GM18873 (cell line): ENCODE results near the gene HOXB7.

Experiments
- ATAC-seq: cut with Tn5 transposase; IDR thresholded peaks from one replicate; pipeline ENCODE4 v1.9.1; 2021; ENCODE audit warnings: mild to moderate bottlenecking, moderate library complexity, moderate number of reproducible peaks; ENCODE audit not compliant: unreplicated experiment, low FRiP score

HOXB7 gene

GRCh38 chr17:48624544-48625494 is 14.0 kb upstream of the HOXB7 start:
- ATAC-seq, result no peak

- no peak for ATAC-seq
Observed at GRCh38 chr17:48624118-48624517, 13.3 kb upstream of the HOXB7 start.

- no peak for ATAC-seq
Observed at GRCh38 chr17:48623583-48623982, 12.8 kb upstream of the HOXB7 start.

- no peak for ATAC-seq
Observed at GRCh38 chr17:48622857-48623256, 12.0 kb upstream of the HOXB7 start.

GRCh38 chr17:48621410-48622392 is 10.9 kb upstream of the HOXB7 start:
- no peak for ATAC-seq

- no peak for ATAC-seq
Observed at GRCh38 chr17:48620461-48621139, 9.8 kb upstream of the HOXB7 start.

GRCh38 chr17:48619826-48620449 is 9.1 kb upstream of the HOXB7 start:
- no peak for ATAC-seq

GRCh38 chr17:48618256-48618896 is 7.6 kb upstream of the HOXB7 start:
- ATAC-seq, result no peak

- no peak for ATAC-seq
Observed at GRCh38 chr17:48617471-48618255, 6.8 kb upstream of the HOXB7 start.

GRCh38 chr17:48616717-48617470 is 6.1 kb upstream of the HOXB7 start:
- ATAC-seq, result no peak

- no peak for ATAC-seq
Observed at GRCh38 chr17:48615963-48616716, 5.3 kb upstream of the HOXB7 start.

GRCh38 chr17:48615047-48615962 is 4.5 kb upstream of the HOXB7 start, which contains the start of gene HOXB8:
TSS of gene HOXB8 (minus strand) at chr17:48615292. CDS start at chr17:48614704, 588 bp downstream.
- no peak for ATAC-seq

- ATAC-seq, result no peak
Observed at GRCh38 chr17:48613862-48614694, 3.3 kb upstream of the HOXB7 start.

- ATAC-seq, result no peak
Observed at GRCh38 chr17:48612854-48613691, 2.3 kb upstream of the HOXB7 start.
